H1 (cell line): ENCODE results near the gene FYTTD1. TPM values are rescaled to one million over a fixed set of nuclear protein-coding genes. Genes with fewer than 3 reads are reported as not detected.

Experiments
- BCL11A ChIP-seq, 2 experiments: IDR thresholded peaks; one replicate each; pipeline ENCODE4 v1.6.1; 2011; ENCODE audit warnings: low read depth in 2 of 2, low read length in 2 of 2, mild to moderate bottlenecking in 2 of 2
- E2F6 ChIP-seq: IDR thresholded peaks from 2 replicates; pipeline ENCODE4 v1.6.1; 2012; ENCODE audit warnings: inconsistent platforms
- GABPA ChIP-seq: IDR thresholded peaks from 2 replicates; pipeline ENCODE4 v1.6.1; 2011; ENCODE audit warnings: mild to moderate bottlenecking, low read length, moderate library complexity, borderline replicate concordance; ENCODE audit not compliant: insufficient read depth
- HDAC2 ChIP-seq, 2 experiments: fragments of 300-600 bp in 1 of 2; sonication (generic) in 1 of 2; IDR thresholded peaks; 2 replicates each; pipeline ENCODE4 v1.6.1; 2011 to 2012; ENCODE audit warnings: low read depth in 2 of 2, low read length in 2 of 2, mild to moderate bottlenecking in 2 of 2, moderate library complexity in 2 of 2, borderline replicate concordance in 1 of 2, inconsistent platforms in 1 of 2
- JUND ChIP-seq: IDR thresholded peaks from 2 replicates; pipeline ENCODE4 v1.6.1; 2011; ENCODE audit warnings: mild to moderate bottlenecking, improper control_type of control experiment, low read length
- MAX ChIP-seq: IDR thresholded peaks from 2 replicates; pipeline ENCODE4 v1.6.1; 2012; ENCODE audit warnings: inconsistent platforms
- POU5F1 ChIP-seq: IDR thresholded peaks from 2 replicates; pipeline ENCODE4 v1.6.1; 2011; ENCODE audit warnings: low read depth, mild to moderate bottlenecking, low read length, moderate library complexity
- SP4 ChIP-seq: IDR thresholded peaks from 2 replicates; pipeline ENCODE4 v1.6.1; 2012; ENCODE audit warnings: low read length, inconsistent platforms
- YY1 ChIP-seq: IDR thresholded peaks from 2 replicates; pipeline ENCODE4 v1.6.1; 2011; ENCODE audit warnings: low read depth, mild to moderate bottlenecking, low read length
- polyA plus RNA-seq, 7 experiments: library from polyadenylated mRNA; depleted of rRNA in 3 of 7; stranded (reverse) in 5 of 7; unstranded in 2 of 7; fragments of >200 nt in 5 of 7; fragments of 200-250 nt in 2 of 7; gene quantifications; 1 replicate in 5 of 7; 2 replicates in 1 of 7; 4 replicates in 1 of 7; pipeline versions ENCODE4 v1.2.1 to v1.2.3, GENCODE V29; 2011 to 2013; ENCODE audit warnings: missing spikeins in 2 of 7, mixed read lengths in 2 of 7
- total RNA-seq: library from RNA; stranded (reverse); fragmentation: NEBNext Ultra II Directional; extraction: Animal tissue kit (Norgen Biotek cat#: 25700); gene quantifications from 2 replicates; pipeline ENCODE4 v1.2.1, GENCODE V29; 2021

FYTTD1 gene
- total and polyA plus RNA-seq, 2 of the 8 experiments (the other 6 are each of a cell fraction or from before 2014, with no cell fraction given), result 3.1 to 24.4 TPM

GRCh38 chr3:197737319-197737649 lies 12.4 kb upstream of the FYTTD1 start (continued):
- no peak for TF ChIP-seq SP4
- TF ChIP-seq MAX, result no peak
- no peak for TF ChIP-seq POU5F1
- no peak for TF ChIP-seq E2F6
- no peak for TF ChIP-seq GABPA
- 0 out of 2 replicates have a peak, but pooled peaks have one; percentile 33 for TF ChIP-seq YY1
- no peak for TF ChIP-seq HDAC2 (IDR thresholded peaks at IDR 0.05; ENCODE audit: borderline replicate concordance in 1 of 2, low read depth in 2 of 2, low read length in 2 of 2)
- TF ChIP-seq JUND, result no peak
- no peak for TF ChIP-seq BCL11A (IDR thresholded peaks at IDR 0.05; ENCODE audit: low read depth in 2 of 2, low read length in 2 of 2)
